Neural progenitor cell (in vitro differentiated cells): ENCODE results near the gene SLC25A11.

Experiments used
- CTCF ChIP-seq: fragments of 200-600 bp; sonication (generic); IDR thresholded peaks from 2 replicates; pipeline ENCODE4 v1.5.1; 2017; ENCODE audit warnings: antibody characterized with exemption, mild to moderate bottlenecking
- EZH2 ChIP-seq: fragments of 200-600 bp; sonication (generic); IDR thresholded peaks from 2 replicates; pipeline ENCODE4 v1.6.1; 2017; ENCODE audit warnings: antibody characterized with exemption, mild to moderate bottlenecking, moderate library complexity

DNA sequence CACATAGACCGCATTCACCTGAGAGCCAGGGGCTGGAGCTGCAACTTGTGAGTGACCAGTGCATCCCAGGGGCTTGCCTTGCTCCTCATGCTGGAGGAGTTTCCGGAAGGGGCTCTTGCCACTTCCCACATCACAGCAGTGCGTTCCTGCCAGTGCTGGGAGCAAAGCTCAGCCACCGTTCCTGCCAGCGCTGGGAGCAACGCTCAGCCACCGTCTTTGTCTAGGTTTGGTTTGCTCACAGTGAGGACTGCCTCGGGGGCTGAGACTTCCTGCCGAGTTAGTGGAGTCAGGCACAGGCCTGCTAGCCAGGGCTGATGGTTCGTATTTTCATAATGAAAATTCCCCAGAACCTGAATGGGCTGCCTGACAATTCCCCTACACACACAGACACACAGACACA lies 31.5 kb downstream of the SLC25A11 start:
- TF ChIP-seq CTCF: no peak
- TF ChIP-seq EZH2: no peak
